Uterus (tissue), 4 donors: ENCODE measurements around the gene MAP4K3. TPM values are rescaled to one million over a fixed set of nuclear protein-coding genes. Genes with fewer than 3 reads are reported as not detected.

Experiments used
- DNase-seq, 2 donors: peaks; one replicate each; pipeline ENCODE4 v3.0.0-alpha.2; 2019 to 2020
- H3K27ac ChIP-seq, 2 donors: fragments of 200-600 bp; sonication (generic); 1 replicate in 1 of 2; 2 replicates in 1 of 2; pipeline ENCODE4 v1.5.1; 2016 to 2018
- H3K27me3 ChIP-seq, 2 donors: fragments of 200-600 bp; sonication (generic); one replicate each; pipeline ENCODE4 v1.5.1; 2018 to 2019; ENCODE audit warnings: control low read depth in 1 of 2
- H3K36me3 ChIP-seq, 2 donors: fragments of 200-600 bp; sonication (generic); one replicate each; pipeline ENCODE4 v1.5.1; 2019; ENCODE audit warnings: control low read depth in 1 of 2
- H3K4me1 ChIP-seq, 2 donors: fragments of 200-600 bp; sonication (generic); one replicate each; pipeline ENCODE4 v1.5.1; 2018 to 2019; ENCODE audit warnings: control low read depth in 1 of 2
- H3K4me3 ChIP-seq, 2 donors: fragments of 200-600 bp; sonication (generic); 1 replicate in 1 of 2; 2 replicates in 1 of 2; pipeline ENCODE4 v1.5.1; 2018 to 2019; ENCODE audit warnings: mild to moderate bottlenecking in 1 of 2
- H3K9me3 ChIP-seq, 2 donors: fragments of 200-600 bp; sonication (generic); one replicate each; pipeline ENCODE4 v1.5.1; 2019; ENCODE audit warnings: control low read depth in 1 of 2
- POLR2A ChIP-seq, 2 donors: fragments of 450-650 bp; IDR thresholded peaks; one replicate each; pipeline ENCODE4 v1.6.1; 2016; ENCODE audit warnings: antibody characterized with exemption in 2 of 2, mild to moderate bottlenecking in 1 of 2, moderate library complexity in 1 of 2
- intact Hi-C: fragments of 100-400 bp; cut with DNase I; formaldehyde crosslinking; loops from one replicate; pipeline ENCODE4 v1.15.1; 2023; ENCODE audit warnings: low total_unique reads
- total RNA-seq, 4 donors: library from RNA; depleted of rRNA in 3 of 4; stranded (reverse); fragments of >200 nt in 3 of 4; gene quantifications; one replicate each; pipeline versions ENCODE4 v1.1.0 to v1.2.4, GENCODE V29; 2014 to 2023
- TF ChIP-seq, protein P1 (sequence below), 4 experiments: fragments of 200-600 bp in 2 of 4; fragments of 450-650 bp in 2 of 4; sonication (generic) in 2 of 4; IDR thresholded peaks; one replicate each; pipeline ENCODE4 v1.5.1; 2016 to 2019; ENCODE audit warnings: antibody characterized with exemption in 4 of 4, mild to moderate bottlenecking in 2 of 4, moderate library complexity in 1 of 4
- donor health status: DM: yes; HTN: yes; CAD: no.

The MAP4K3 gene
- total RNA-seq, 4 donors from 2014 or later: 31.5 to 110 (median 72.3) TPM

DNA sequence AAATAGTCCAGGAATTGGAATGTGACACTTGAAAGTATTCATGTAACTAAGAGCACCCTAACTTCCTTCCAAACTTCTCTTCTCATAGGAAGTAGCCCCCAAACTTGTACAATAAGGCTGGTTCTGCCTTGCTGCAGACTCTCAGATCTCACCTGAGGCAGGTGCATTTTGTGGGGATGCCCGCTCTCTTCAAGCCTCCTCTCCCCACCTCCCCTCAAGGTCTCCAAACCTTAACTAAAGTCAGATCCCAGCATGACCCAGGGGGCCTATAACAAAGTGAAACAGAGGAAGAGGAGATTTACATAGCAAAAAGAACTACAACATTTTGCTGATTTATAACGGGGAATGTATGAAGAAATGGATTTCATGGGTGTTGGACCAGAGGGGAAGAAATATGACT lies 216.9 kb downstream of the MAP4K3 start:
- TF ChIP-seq, protein P1, sequence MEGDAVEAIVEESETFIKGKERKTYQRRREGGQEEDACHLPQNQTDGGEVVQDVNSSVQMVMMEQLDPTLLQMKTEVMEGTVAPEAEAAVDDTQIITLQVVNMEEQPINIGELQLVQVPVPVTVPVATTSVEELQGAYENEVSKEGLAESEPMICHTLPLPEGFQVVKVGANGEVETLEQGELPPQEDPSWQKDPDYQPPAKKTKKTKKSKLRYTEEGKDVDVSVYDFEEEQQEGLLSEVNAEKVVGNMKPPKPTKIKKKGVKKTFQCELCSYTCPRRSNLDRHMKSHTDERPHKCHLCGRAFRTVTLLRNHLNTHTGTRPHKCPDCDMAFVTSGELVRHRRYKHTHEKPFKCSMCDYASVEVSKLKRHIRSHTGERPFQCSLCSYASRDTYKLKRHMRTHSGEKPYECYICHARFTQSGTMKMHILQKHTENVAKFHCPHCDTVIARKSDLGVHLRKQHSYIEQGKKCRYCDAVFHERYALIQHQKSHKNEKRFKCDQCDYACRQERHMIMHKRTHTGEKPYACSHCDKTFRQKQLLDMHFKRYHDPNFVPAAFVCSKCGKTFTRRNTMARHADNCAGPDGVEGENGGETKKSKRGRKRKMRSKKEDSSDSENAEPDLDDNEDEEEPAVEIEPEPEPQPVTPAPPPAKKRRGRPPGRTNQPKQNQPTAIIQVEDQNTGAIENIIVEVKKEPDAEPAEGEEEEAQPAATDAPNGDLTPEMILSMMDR (IDR thresholded peaks at IDR 0.05): no peak
- no peak for TF ChIP-seq POLR2A (IDR thresholded peaks at IDR 0.05)
- no peak for DNase-seq
- Histone ChIP-seq H3K36me3 (no peaks in the 10 kb centered on the region), H3K4me1 (no peaks in the 10 kb centered on the region), H3K27me3 (no peaks in the 10 kb centered on the region), H3K4me3 (no peak overlapping the region), H3K27ac (no peak overlapping the region), H3K9me3 (no peaks in the 10 kb centered on the region)
- intact Hi-C loops: no loop called here

GRCh38 chr2:39218391-39218790 lies 218.7 kb downstream of the MAP4K3 start:
- no peak overlapping the region for H3K27ac ChIP-seq
- TF ChIP-seq, protein P1 (IDR thresholded peaks at IDR 0.05): no peak
- no peak for TF ChIP-seq POLR2A (IDR thresholded peaks at IDR 0.05)
- DNase-seq: no peak
- H3K9me3 ChIP-seq: no peaks in the 10 kb centered on the region
- H3K4me3 ChIP-seq: no peak overlapping the region
- H3K27me3 ChIP-seq: no peaks in the 10 kb centered on the region
- no peaks in the 10 kb centered on the region for H3K36me3 ChIP-seq
- intact Hi-C loops: no loop called here
- no peaks in the 10 kb centered on the region for H3K4me1 ChIP-seq

DNA sequence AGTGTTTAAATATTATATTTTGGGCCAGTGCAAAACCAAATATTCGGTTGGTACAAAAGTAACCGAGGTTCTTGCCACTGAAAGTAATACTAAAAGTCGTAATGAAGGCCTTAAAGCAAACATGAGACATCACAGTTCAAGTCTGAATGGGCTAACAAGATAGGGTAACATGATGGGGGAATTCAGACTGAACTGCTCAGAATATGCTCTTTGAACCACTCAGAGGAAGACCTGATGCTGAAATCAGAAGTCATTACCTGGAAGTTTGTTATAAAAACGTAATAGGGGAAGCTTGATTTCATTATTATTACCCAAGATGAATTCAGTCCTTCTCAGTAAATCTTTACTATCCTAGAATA lies 219.9 kb downstream of the MAP4K3 start:
- TF ChIP-seq, protein P1 (IDR thresholded peaks at IDR 0.05): no peak
- no peak for TF ChIP-seq POLR2A (IDR thresholded peaks at IDR 0.05)
- intact Hi-C loops: no loop called here
- Histone ChIP-seq H3K9me3 (no peaks in the 10 kb centered on the region), H3K4me3 (no peak overlapping the region), H3K36me3 (no peaks in the 10 kb centered on the region), H3K4me1 (no peaks in the 10 kb centered on the region), H3K27ac (no peak overlapping the region), H3K27me3 (no peaks in the 10 kb centered on the region)
- DNase-seq: no peak

GRCh38 chr2:39216346-39217191 lies 220.5 kb downstream of the MAP4K3 start:
- Histone ChIP-seq H3K9me3 (no peaks in the 10 kb centered on the region), H3K27me3 (no peaks in the 10 kb centered on the region), H3K36me3 (no peaks in the 10 kb centered on the region), H3K4me1 (no peaks in the 10 kb centered on the region), H3K27ac (no peak overlapping the region), H3K4me3 (no peak overlapping the region)
- no peak for DNase-seq
- intact Hi-C loops: no loop called here
- no peak for TF ChIP-seq POLR2A (IDR thresholded peaks at IDR 0.05)
- TF ChIP-seq, protein P1 (IDR thresholded peaks at IDR 0.05): no peak

DNA sequence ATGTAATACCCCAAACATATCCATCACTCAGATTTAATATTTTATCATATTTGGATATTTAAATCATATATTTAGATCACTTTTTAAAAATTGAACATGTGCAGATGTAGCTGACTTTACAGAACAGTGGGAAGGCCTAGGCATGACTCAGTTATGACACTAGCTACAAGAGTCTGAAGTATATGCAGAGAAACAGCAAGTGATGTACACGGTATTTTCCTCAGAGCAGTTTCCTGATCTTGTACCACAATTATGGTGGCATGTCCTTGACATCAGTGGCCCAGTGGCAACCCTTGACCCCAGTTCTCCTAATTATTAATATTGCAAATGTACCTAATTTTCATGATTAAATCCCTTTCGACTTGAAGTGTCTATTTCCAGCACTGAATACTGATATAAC lies 221.5 kb downstream of the MAP4K3 start:
- intact Hi-C loops: no loop called here

More for the DNA sequence above, 221.5 kb downstream of the MAP4K3 start:
- H3K27me3 ChIP-seq: no peaks in the 10 kb centered on the region
- no peaks in the 10 kb centered on the region for H3K9me3 ChIP-seq
- DNase-seq: no peak
- H3K27ac ChIP-seq: no peak overlapping the region
- no peak overlapping the region for H3K4me3 ChIP-seq
- H3K4me1 ChIP-seq: no peaks in the 10 kb centered on the region
- no peaks in the 10 kb centered on the region for H3K36me3 ChIP-seq
- TF ChIP-seq, protein P1 (IDR thresholded peaks at IDR 0.05): no peak
- no peak for TF ChIP-seq POLR2A (IDR thresholded peaks at IDR 0.05)
